ENCODE measurements around the gene MYOZ2.

DNA sequence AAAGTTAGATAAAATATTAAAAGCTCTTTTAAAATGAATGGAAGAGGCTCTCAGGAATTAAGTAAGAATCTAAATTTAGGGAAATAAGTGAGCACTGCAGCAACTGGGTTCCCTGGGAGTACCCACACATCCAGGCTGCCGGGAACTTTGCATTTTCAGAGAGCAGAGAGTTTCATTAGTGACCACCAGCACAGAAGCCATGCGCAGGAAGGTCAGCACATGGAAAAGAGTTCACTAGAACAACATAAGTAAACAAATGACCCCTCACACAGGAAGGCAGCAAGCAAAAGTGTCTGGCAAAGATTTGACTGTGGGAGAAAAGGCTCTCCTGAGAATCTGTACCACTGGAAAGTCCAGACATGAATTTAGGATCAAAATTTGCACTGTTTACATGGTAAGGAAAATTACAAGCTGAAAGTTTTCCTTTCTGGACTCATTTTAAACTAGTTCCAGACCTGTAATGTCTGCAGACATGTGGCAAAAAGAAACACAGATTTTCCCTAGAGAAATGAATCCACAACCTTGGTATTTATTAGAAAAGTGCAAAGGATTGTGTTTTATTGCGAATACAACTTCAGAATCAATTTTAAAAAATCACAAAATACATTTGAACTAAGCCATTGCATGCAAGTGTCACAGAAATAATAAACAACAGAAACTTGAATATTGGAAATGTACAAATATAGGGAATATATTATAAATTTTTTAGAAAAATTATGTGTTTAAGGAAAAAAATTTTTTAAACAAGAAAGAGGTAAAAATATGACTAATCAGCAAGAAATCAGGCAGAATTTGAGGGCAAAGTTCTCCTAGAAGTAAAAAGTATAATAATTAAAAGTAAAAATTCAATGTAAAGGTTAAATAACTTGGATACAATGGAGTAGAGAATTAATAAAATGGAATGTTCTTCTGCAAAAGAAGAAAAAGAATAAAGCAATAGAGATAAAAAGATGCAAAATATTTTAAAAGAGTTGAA, 18.4 kb upstream of the MYOZ2 start:
- TF ChIP-seq, protein P1, sequence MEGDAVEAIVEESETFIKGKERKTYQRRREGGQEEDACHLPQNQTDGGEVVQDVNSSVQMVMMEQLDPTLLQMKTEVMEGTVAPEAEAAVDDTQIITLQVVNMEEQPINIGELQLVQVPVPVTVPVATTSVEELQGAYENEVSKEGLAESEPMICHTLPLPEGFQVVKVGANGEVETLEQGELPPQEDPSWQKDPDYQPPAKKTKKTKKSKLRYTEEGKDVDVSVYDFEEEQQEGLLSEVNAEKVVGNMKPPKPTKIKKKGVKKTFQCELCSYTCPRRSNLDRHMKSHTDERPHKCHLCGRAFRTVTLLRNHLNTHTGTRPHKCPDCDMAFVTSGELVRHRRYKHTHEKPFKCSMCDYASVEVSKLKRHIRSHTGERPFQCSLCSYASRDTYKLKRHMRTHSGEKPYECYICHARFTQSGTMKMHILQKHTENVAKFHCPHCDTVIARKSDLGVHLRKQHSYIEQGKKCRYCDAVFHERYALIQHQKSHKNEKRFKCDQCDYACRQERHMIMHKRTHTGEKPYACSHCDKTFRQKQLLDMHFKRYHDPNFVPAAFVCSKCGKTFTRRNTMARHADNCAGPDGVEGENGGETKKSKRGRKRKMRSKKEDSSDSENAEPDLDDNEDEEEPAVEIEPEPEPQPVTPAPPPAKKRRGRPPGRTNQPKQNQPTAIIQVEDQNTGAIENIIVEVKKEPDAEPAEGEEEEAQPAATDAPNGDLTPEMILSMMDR (IDR thresholded peaks at IDR 0.05; ENCODE audit: low read length): no peak
- TF ChIP-seq EZH2 (IDR thresholded peaks at IDR 0.05; ENCODE audit: borderline replicate concordance, low read length): no peak

All from OCI-LY1 (cell line).